Lower leg skin (tissue), 3 donors: Measurements from ENCODE around the gene RGS16.

Source experiments
- POLR2A ChIP-seq, 2 donors: fragments of 450-650 bp; IDR thresholded peaks; one replicate each; pipeline ENCODE4 v1.6.1; 2016 to 2017; ENCODE audit warnings: antibody characterized with exemption in 2 of 2, mild to moderate bottlenecking in 1 of 2, moderate library complexity in 1 of 2
- TF ChIP-seq, protein P1 (sequence below), 3 donors: fragments of 450-650 bp; IDR thresholded peaks; one replicate each; pipeline ENCODE4 v1.5.1; 2016; ENCODE audit warnings: antibody characterized with exemption in 3 of 3, mild to moderate bottlenecking in 3 of 3, moderate library complexity in 2 of 3

DNA sequence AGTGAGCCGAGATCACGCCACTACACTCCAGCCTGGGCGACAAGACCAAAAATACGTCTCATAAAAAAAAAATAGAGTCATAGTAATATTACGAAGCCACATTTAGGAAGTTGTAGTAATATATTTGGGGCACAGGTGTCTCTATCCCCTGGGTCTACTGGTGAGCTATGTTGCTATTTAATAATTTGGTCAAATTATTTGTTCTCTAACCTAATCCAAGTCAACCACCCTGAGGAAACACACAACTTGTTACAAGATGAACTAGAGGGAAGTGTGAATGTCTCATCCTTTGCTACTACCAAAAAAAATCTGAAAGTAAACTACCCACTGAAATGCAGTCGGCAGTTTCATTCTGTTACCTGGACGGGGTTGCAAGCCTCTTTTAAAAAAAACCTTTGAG lies 44.9 kb upstream of the RGS16 start:
- TF ChIP-seq, protein P1, sequence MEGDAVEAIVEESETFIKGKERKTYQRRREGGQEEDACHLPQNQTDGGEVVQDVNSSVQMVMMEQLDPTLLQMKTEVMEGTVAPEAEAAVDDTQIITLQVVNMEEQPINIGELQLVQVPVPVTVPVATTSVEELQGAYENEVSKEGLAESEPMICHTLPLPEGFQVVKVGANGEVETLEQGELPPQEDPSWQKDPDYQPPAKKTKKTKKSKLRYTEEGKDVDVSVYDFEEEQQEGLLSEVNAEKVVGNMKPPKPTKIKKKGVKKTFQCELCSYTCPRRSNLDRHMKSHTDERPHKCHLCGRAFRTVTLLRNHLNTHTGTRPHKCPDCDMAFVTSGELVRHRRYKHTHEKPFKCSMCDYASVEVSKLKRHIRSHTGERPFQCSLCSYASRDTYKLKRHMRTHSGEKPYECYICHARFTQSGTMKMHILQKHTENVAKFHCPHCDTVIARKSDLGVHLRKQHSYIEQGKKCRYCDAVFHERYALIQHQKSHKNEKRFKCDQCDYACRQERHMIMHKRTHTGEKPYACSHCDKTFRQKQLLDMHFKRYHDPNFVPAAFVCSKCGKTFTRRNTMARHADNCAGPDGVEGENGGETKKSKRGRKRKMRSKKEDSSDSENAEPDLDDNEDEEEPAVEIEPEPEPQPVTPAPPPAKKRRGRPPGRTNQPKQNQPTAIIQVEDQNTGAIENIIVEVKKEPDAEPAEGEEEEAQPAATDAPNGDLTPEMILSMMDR (IDR thresholded peaks at IDR 0.05): no peak
- no peak for TF ChIP-seq POLR2A (IDR thresholded peaks at IDR 0.05)
